ENCODE data around the gene KLK10.

Gene KLK10

DNA sequence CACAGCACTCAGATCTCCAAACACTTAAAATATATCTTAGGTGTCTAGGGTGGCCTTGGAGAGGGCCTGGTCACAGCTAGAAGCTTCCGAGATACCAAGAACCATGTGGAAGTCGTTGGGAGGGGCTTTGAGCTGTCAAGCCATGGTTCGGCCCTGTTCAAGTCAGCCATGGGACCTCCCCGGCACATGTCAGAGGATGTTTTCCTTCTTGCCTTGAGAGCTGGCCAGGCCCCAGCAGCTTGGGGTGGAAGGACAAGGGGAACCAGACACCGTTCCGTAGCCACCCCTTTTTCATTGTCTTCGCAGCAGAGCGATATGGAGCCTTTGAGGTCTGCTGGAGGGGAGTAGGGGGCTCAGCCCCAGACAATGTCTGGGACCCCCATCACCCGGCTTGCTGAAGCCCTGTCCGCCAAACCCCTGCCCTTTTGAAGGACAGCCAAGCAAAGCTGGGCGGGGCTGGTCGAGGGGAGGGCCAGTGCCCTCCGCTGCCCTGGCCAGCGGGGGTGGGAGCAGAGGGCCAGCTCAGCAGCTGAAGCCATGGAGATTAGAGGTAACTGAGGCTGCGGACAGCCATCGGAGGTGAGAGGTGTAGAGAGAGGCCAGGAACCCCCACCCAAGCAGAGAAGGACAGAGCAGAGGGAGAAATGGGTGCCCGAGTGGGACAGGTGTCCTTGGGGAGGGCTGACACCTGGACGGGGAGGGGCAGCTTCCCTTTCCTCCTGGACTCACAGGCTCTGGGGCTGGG lies 6.5 kb upstream of the KLK10 start:
- DNase-seq = no peak

GRCh38 chr19:51025401-51025800 lies 5.9 kb upstream of the KLK10 start:
- DNase-seq = no peak

DNA sequence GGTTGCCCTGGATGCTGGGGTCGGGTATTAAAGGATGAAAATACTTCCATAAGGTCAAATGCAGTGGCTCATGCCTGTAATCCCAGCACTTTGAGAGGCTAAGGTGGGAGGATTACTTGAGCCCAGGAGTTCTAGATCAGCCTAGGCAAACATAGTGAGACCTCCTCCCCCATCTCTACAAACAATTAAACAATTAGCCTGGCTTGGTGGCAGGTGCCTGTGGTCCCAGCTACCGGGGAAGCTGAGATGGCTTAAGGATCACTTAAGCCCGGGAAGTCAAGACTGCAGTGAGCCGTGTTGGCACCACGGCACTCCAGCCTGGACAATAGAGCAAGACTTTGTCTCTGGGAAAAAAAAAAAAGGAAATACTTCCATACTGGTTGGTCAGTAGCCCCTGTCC lies 5.4 kb upstream of the KLK10 start:
- DNase-seq = no peak

DNA sequence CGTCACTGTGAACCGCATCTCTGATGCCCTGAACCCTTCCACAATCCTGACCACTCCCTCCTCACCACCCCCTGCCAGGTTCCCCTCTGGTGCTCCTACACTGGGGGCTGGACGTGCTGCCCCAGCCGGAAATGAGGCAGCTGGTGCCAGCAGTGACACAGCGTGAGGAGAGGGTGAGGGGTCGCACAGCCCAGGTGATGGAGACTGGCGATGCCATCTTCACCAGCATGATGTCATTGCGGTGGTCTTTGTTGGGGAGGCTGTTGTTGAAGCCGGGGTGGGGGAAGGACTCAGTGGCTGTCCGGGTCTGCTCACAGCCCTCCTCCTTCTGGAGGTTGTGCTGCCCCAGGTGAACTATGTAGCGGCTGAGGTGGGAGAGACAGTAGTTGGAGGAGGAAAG lies 4.4 kb upstream of the KLK10 start:
- DNase-seq = no peak

- DNase-seq = no peak
Observed at GRCh38 chr19:51022526-51022925, 3.0 kb upstream of the KLK10 start.

- peak; percentile 24 for DNase-seq
Observed at GRCh38 chr19:51020988-51021651, 1.6 kb upstream of the KLK10 start.

- no peak for DNase-seq
Observed at GRCh38 chr19:51018745-51019543, 565 bp downstream of the KLK10 start.

GRCh38 chr19:51016798-51017683 lies 2.5 kb downstream of the KLK10 start:
- peak; percentile 53 for DNase-seq

DNA sequence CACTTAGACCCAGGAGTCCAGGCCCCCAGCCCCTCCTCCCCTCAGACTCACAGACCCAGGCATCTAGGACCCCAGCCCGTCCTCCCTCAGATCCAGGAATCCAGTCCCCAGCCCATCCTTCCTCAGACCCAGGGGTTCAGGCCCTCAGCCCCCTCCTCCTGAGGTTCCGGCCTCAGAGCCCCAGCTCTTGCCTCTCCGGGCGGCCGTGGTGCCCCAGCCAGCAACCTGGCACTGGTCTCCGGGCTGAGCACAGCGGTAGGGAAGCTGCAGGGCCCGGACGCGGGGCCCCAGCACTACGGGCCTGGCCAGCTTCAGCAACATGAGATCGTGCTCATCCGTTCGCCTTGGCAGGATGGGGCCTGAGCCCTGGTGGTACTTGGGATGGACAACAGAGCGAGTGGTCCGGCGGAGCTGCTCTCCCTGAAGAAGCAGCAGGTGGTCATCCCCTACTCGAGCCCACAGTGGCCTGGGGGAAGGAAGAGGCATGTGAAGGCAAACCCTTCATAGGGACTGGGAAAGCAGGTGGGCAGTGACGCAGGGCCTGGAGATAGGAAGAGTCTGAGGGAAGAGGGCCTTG lies 3.7 kb downstream of the KLK10 start:
- DNase-seq = no peak

- DNase-seq = no peak
Observed at GRCh38 chr19:51014242-51014641, 5.3 kb downstream of the KLK10 start.

DNA sequence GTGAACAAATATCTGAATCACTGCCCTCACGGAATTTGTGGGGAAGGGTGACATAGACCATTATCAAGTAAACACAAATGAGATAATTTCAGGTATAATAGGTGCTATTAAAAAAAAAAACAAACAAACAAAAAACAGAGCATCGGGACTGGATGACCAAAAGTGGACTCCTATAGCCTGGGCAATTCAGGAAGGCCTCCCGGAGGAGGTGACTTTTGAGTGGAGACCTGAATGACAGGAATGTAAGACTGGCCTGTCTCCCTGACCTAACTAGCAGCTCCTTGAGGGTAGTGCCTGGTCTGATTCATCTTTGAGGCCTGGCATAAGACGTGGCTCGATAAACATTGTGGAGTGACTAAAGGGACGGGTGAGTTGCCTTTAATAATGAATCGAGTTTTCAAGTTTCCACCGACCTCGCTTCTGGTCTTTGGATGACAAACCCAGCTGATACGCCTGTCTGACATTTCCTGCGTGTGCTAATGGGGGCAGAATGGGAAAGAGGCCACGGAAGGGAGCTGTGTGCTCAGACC lies 6.8 kb downstream of the KLK10 start:
- DNase-seq = no peak

GRCh38 chr19:51010066-51010795 lies 9.3 kb downstream of the KLK10 start:
- DNase-seq = no peak

GRCh38 chr19:51009061-51009891 lies 10.2 kb downstream of the KLK10 start:
- no peak for DNase-seq

DNA sequence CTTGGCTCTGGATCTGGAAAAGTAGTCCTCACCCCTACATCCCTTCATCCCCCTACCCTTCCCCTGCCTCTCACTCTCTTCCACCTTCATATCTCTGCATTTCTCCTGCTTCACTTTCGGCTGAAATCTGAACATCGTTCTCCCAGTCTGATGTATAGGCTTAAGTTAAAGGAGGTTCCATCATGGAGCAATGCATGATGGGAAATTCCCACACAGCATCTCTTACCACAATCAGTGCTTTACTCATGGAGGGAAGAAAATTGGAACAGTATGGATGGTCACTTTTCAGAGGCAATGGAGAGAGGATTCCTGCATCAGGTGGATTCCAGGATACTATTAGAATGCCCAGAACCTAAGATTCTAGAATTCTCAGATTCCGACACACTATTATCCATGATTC lies 12.0 kb downstream of the KLK10 start:
- no peak for DNase-seq

DNA sequence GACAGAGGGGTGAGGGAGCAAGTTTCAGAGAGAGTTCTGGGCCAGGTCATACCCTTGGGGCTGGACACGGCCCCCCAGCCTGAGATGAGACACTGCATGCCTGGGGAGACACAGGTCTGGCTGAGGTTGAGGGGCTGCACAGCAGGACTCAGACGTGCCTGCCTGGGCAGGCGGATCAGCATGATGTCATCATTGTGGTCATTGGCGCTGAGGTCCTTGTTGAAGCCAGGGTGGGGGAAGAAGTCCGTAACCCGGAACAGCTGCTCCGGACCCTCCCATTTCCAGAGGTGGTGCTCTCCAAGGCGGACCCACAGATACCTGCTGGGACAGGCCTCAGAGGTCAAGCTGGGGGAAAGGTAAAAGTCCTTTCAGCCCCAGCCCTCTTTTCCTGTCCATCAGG lies 13.1 kb downstream of the KLK10 start:
- no peak for DNase-seq

DNA sequence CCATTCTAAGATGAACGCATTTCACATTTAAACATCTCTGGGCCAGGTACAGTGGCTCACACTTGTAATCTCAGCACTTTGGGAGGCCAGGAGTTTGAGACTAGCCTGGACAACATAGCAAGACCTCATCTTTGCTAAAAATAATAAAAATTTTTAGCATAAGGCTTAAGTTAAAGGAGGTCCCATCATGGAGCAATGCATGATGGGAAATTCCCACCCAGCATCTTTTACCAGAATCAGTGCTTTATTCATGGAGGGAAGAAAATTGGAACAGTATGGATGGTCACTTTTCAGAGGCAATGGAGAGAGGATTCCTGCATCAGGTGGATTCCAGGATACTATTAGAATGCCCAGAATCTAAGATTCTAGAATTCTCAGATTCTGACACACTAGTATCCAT lies 14.3 kb downstream of the KLK10 start:
- no peak for DNase-seq

- DNase-seq = no peak
Observed at GRCh38 chr19:51003316-51003715, 16.2 kb downstream of the KLK10 start.

DNA sequence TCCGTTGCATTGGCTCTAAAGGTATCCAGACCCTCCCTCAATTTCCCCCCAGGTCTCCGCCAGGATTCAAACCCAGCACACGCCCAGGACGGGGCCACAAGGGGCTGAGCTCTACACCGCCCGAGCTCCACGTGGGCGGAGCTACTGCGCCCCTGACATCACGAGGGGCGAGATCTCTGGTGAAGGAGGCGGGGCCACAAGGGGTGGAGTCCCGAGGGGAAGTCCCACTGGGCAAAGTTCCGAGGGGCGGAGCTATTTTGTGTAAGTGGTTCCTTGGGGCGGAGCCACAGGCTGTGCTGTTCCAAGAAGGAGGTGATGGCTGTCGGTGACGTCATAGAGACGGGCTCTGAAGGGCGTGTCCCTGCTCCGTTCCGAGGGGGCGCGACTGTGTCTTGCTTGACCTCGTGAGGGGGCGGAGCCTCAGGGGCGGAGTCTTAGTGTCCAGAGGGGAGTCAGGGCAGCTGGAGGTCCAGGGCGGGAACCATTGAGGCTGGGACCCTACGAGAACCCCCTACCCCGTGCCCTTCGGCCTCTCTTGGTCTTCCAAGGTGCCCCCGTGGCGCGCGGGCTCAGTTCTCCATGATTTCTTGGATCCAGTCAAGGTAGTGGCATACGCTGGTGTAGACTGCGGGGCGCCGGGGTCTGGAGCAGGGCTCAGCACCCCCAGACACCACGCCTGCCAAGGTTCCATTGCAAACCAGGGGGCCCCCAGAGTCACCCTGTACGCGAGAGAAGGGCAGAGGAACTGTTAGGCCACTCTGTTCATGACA lies 16.8 kb downstream of the KLK10 start:
- DNase-seq = no peak

GRCh38 chr19:51002089-51002532 lies 17.4 kb downstream of the KLK10 start:
- no peak for DNase-seq

GRCh38 chr19:51001515-51001914 lies 18.0 kb downstream of the KLK10 start, which contains the start of gene KLK8:
Gene KLK8 (minus strand): TSS chr19:51001604. CDS start chr19:51001167, 437 bp downstream.
- no peak for DNase-seq
